Endothelial cell (in vitro differentiated cells): ENCODE results near the gene TYW5. TPM values are rescaled to one million over a fixed set of nuclear protein-coding genes. Genes with fewer than 3 reads are reported as not detected.

Experiments used
- DNase-seq: peaks from one replicate; pipeline ENCODE4 v3.0.0; 2021; ENCODE audit warnings: low spot score
- H3K27ac Mint-ChIP-seq: one replicate; pipeline ENCODE4 v1.8.0; 2021; ENCODE audit warnings: mixed read lengths, inconsistent platforms; ENCODE audit not compliant: unreplicated experiment
- H3K27me3 Mint-ChIP-seq: one replicate; pipeline ENCODE4 v1.8.0; 2021; ENCODE audit warnings: mild to moderate bottlenecking, moderate library complexity, mixed read lengths, inconsistent platforms; ENCODE audit not compliant: unreplicated experiment
- H3K36me3 Mint-ChIP-seq: one replicate; pipeline ENCODE4 v1.8.0; 2021; ENCODE audit warnings: mild to moderate bottlenecking, low read depth, mixed read lengths, inconsistent platforms; ENCODE audit not compliant: unreplicated experiment
- H3K4me1 Mint-ChIP-seq: one replicate; pipeline ENCODE4 v1.8.0; 2021; ENCODE audit warnings: mild to moderate bottlenecking, mixed read lengths, inconsistent platforms; ENCODE audit not compliant: unreplicated experiment
- H3K4me3 Mint-ChIP-seq: one replicate; pipeline ENCODE4 v1.8.0; 2021; ENCODE audit warnings: mild to moderate bottlenecking, mixed read lengths, inconsistent platforms; ENCODE audit not compliant: unreplicated experiment
- H3K9me3 Mint-ChIP-seq: one replicate; pipeline ENCODE4 v1.8.0; 2021; ENCODE audit warnings: mixed read lengths, inconsistent platforms; ENCODE audit not compliant: unreplicated experiment
- CTCF ChIP-seq: fragments of 200-600 bp; sonication (generic); IDR thresholded peaks from one replicate; pipeline ENCODE4 v1.5.0; 2021; ENCODE audit warnings: antibody characterized with exemption; ENCODE audit not compliant: unreplicated experiment
- total RNA-seq: library from RNA; stranded (reverse); fragmentation: NEBNext Ultra II Directional; extraction: Animal tissue kit (Norgen Biotek cat#: 25700); gene quantifications from one replicate; pipeline ENCODE4 v1.2.1, GENCODE V29; 2021; ENCODE audit not compliant: unreplicated experiment

The TYW5 gene
- total RNA-seq, 1 donor from 2014 or later, result 8.3 TPM

- Mint-ChIP-seq H3K4me1 (no peaks in the 10 kb centered on the region), H3K9me3 (no peaks in the 10 kb centered on the region), H3K27me3 (no peaks in the 10 kb centered on the region), H3K27ac (no peak overlapping the region), H3K4me3 (no peak overlapping the region), H3K36me3 (no peaks in the 10 kb centered on the region)
- no peak for TF ChIP-seq CTCF
- no peak for DNase-seq
Measured at GRCh38 chr2:199929262-199929661, 26.0 kb downstream of the TYW5 start.

GRCh38 chr2:199928626-199929025 lies 26.7 kb downstream of the TYW5 start:
- no peaks in the 10 kb centered on the region for H3K27me3 Mint-ChIP-seq
- H3K4me3 Mint-ChIP-seq, result no peak overlapping the region
- no peak for DNase-seq
- H3K9me3 Mint-ChIP-seq, result no peaks in the 10 kb centered on the region
- H3K4me1 Mint-ChIP-seq, result no peaks in the 10 kb centered on the region
- no peak for TF ChIP-seq CTCF
- no peaks in the 10 kb centered on the region for H3K36me3 Mint-ChIP-seq
- no peak overlapping the region for H3K27ac Mint-ChIP-seq

- no peak for TF ChIP-seq CTCF
- Mint-ChIP-seq H3K4me1 (no peaks in the 10 kb centered on the region), H3K27me3 (no peaks in the 10 kb centered on the region), H3K36me3 (no peaks in the 10 kb centered on the region), H3K9me3 (no peaks in the 10 kb centered on the region), H3K4me3 (no peak overlapping the region), H3K27ac (no peak overlapping the region)
- no peak for DNase-seq
Measured at GRCh38 chr2:199928226-199928625, 27.1 kb downstream of the TYW5 start.

GRCh38 chr2:199926806-199927205 lies 28.5 kb downstream of the TYW5 start:
- no peaks in the 10 kb centered on the region for H3K36me3 Mint-ChIP-seq
- H3K9me3 Mint-ChIP-seq, result no peaks in the 10 kb centered on the region
- no peak overlapping the region for H3K4me3 Mint-ChIP-seq
- no peak for DNase-seq
- H3K27me3 Mint-ChIP-seq, result no peaks in the 10 kb centered on the region
- H3K4me1 Mint-ChIP-seq, result no peaks in the 10 kb centered on the region
- TF ChIP-seq CTCF, result no peak
- no peak overlapping the region for H3K27ac Mint-ChIP-seq

GRCh38 chr2:199923924-199924323 lies 31.4 kb downstream of the TYW5 start:
- peaks cover 6% of the 10 kb centered on the region for H3K36me3 Mint-ChIP-seq
- no peak overlapping the region for H3K27ac Mint-ChIP-seq
- H3K4me3 Mint-ChIP-seq, result no peak overlapping the region
- TF ChIP-seq CTCF, result no peak
- no peaks in the 10 kb centered on the region for H3K9me3 Mint-ChIP-seq
- no peak for DNase-seq
- no peaks in the 10 kb centered on the region for H3K27me3 Mint-ChIP-seq
- H3K4me1 Mint-ChIP-seq, result no peaks in the 10 kb centered on the region
